HEK293 (cell line): Measurements from ENCODE around the gene MBD3L4.

Experiments
- BCL11A ChIP-seq: fragments of 450-650 bp; formaldehyde crosslinking; IDR thresholded peaks from 2 replicates; pipeline ENCODE4 v1.5.1; 2016; ENCODE audit warnings: low read depth, missing biosample characterization, missing genetic modification characterization
- GLI4 ChIP-seq: fragments of 450-650 bp; formaldehyde crosslinking; IDR thresholded peaks from 2 replicates; pipeline ENCODE4 v1.5.1; 2016; ENCODE audit warnings: missing biosample characterization, missing genetic modification characterization
- WT1 ChIP-seq: fragments of 450-650 bp; formaldehyde crosslinking; IDR thresholded peaks from 2 replicates; pipeline ENCODE4 v1.5.1; 2016; ENCODE audit warnings: missing biosample characterization, missing genetic modification characterization
- ZBTB21 ChIP-seq: fragments of 450-650 bp; formaldehyde crosslinking; IDR thresholded peaks from 2 replicates; pipeline ENCODE4 v1.5.1; 2017; ENCODE audit warnings: missing biosample characterization, missing genetic modification characterization
- ZNF132 ChIP-seq: fragments of 450-650 bp; formaldehyde crosslinking; IDR thresholded peaks from 2 replicates; pipeline ENCODE4 v1.5.1; 2017; ENCODE audit warnings: missing biosample characterization, missing genetic modification characterization, borderline replicate concordance
- ZNF133 ChIP-seq: fragments of 450-650 bp; formaldehyde crosslinking; IDR thresholded peaks from 2 replicates; pipeline ENCODE4 v1.5.1; 2016; ENCODE audit warnings: missing biosample characterization, missing genetic modification characterization
- ZNF274 ChIP-seq, 2 experiments: fragments of 200-500 bp in 1 of 2; fragments of 450-650 bp in 1 of 2; sonication (Bioruptor generic) in 1 of 2; formaldehyde crosslinking in 1 of 2; IDR thresholded peaks; 2 replicates each; pipeline versions ENCODE4 v1.5.1 to v1.6.1; 2014 to 2016; ENCODE audit warnings: borderline replicate concordance in 1 of 2, inconsistent platforms in 1 of 2, low read length in 1 of 2, missing biosample characterization in 1 of 2, missing genetic modification characterization in 1 of 2
- ZNF426 ChIP-seq: fragments of 450-650 bp; formaldehyde crosslinking; IDR thresholded peaks from 2 replicates; pipeline ENCODE4 v1.5.1; 2017; ENCODE audit warnings: missing biosample characterization, missing genetic modification characterization, mild to moderate bottlenecking, inconsistent platforms, moderate library complexity
- ZNF449 ChIP-seq: fragments of 450-650 bp; formaldehyde crosslinking; IDR thresholded peaks from 2 replicates; pipeline ENCODE4 v1.5.1; 2017; ENCODE audit warnings: missing biosample characterization, mild to moderate bottlenecking, missing genetic modification characterization, moderate library complexity
- ZNF600 ChIP-seq: fragments of 450-650 bp; formaldehyde crosslinking; IDR thresholded peaks from 2 replicates; pipeline ENCODE4 v1.5.1; 2016; ENCODE audit warnings: missing biosample characterization, missing genetic modification characterization
- ZNF701 ChIP-seq: fragments of 450-650 bp; formaldehyde crosslinking; IDR thresholded peaks from 2 replicates; pipeline ENCODE4 v1.5.1; 2016; ENCODE audit warnings: missing biosample characterization, missing genetic modification characterization
- TF ChIP-seq, protein P1 (sequence below): fragments of 450-650 bp; formaldehyde crosslinking; IDR thresholded peaks from 2 replicates; pipeline ENCODE4 v1.5.1; 2016; ENCODE audit warnings: missing biosample characterization, missing genetic modification characterization
- TF ChIP-seq, protein P2 (sequence below): IDR thresholded peaks from 2 replicates; pipeline ENCODE4 v1.6.1; 2011; ENCODE audit warnings: mild to moderate bottlenecking, low read depth, low read length, borderline replicate concordance

DNA sequence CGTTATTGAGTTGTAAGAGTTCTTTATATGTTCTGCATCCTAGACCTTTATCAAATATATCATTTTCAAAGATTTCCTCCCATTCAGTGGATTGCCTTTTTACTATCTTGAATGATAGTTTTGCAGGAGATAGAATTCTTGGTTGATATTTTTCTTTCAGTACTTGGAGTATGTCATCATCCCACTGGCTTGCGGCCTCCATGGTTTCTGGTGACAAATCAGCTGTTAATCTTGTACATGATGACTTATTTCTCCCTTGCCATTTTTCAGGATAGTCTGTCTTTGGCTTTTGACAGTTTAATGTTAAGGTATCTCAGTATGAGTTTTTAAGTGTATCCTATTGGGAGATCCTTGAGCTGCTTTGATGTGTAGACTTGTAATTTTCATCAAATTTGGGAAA lies 38.0 kb upstream of the MBD3L4 start:
- TF ChIP-seq GLI4 (tag by site-specific recombination) (no peak), ZNF274 (IDR thresholded peaks at IDR 0.05; ENCODE audit: low read length) (no peak), ZNF274 (tag by site-specific recombination; IDR thresholded peaks at IDR 0.05; ENCODE audit: borderline replicate concordance) (no peak), ZNF449 (no peak), ZNF133 (tag by site-specific recombination) (no peak), ZNF426 (tag by site-specific recombination) (no peak), ZNF132 (tag by site-specific recombination) (no peak), ZNF600 (tag by site-specific recombination) (no peak), WT1 (tag by site-specific recombination) (no peak), BCL11A (no peak), ZNF701 (tag by site-specific recombination) (no peak), ZBTB21 (no peak)
- TF ChIP-seq, protein P1, sequence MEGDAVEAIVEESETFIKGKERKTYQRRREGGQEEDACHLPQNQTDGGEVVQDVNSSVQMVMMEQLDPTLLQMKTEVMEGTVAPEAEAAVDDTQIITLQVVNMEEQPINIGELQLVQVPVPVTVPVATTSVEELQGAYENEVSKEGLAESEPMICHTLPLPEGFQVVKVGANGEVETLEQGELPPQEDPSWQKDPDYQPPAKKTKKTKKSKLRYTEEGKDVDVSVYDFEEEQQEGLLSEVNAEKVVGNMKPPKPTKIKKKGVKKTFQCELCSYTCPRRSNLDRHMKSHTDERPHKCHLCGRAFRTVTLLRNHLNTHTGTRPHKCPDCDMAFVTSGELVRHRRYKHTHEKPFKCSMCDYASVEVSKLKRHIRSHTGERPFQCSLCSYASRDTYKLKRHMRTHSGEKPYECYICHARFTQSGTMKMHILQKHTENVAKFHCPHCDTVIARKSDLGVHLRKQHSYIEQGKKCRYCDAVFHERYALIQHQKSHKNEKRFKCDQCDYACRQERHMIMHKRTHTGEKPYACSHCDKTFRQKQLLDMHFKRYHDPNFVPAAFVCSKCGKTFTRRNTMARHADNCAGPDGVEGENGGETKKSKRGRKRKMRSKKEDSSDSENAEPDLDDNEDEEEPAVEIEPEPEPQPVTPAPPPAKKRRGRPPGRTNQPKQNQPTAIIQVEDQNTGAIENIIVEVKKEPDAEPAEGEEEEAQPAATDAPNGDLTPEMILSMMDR (tag by site-specific recombination), result no peak
- TF ChIP-seq, protein P2, sequence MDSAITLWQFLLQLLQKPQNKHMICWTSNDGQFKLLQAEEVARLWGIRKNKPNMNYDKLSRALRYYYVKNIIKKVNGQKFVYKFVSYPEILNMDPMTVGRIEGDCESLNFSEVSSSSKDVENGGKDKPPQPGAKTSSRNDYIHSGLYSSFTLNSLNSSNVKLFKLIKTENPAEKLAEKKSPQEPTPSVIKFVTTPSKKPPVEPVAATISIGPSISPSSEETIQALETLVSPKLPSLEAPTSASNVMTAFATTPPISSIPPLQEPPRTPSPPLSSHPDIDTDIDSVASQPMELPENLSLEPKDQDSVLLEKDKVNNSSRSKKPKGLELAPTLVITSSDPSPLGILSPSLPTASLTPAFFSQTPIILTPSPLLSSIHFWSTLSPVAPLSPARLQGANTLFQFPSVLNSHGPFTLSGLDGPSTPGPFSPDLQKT, result no peak
